H9 (cell line): Measurements from ENCODE around the gene MGAT5B. TPM values are rescaled to one million over a fixed set of nuclear protein-coding genes. Genes with fewer than 3 reads are reported as not detected.
"Not testable (repeated sequence)": the region's sequence is repeated elsewhere in the genome, so short reads cannot be mapped to it uniquely, and the experiment has no call there.

ENCODE experiments used
- DNase-seq: peaks from one replicate; pipeline ENCODE4 v3.0.0-alpha.2; 2017
- H2AFZ ChIP-seq: one replicate; pipeline ENCODE4 v1.6.1; 2013; ENCODE audit warnings: mild to moderate bottlenecking, low read length, control low read depth, moderate library complexity
- H2AK5ac ChIP-seq: 2 replicates; pipeline ENCODE4 v1.6.1; 2013; ENCODE audit warnings: low read length, control low read depth, mixed read lengths; ENCODE audit not compliant: insufficient read length
- H2BK120ac ChIP-seq: one replicate; pipeline ENCODE4 v1.6.1; 2013; ENCODE audit warnings: low read depth, mild to moderate bottlenecking, low read length, control low read depth, inconsistent platforms; ENCODE audit not compliant: poor library complexity, severe bottlenecking
- H2BK12ac ChIP-seq: 2 replicates; pipeline ENCODE4 v1.6.1; 2013; ENCODE audit warnings: low read length, control low read depth, mixed read lengths, low read depth; ENCODE audit not compliant: insufficient read length
- H2BK15ac ChIP-seq: 2 replicates; pipeline ENCODE4 v1.6.1; 2013; ENCODE audit warnings: low read depth, low read length, control low read depth
- H2BK20ac ChIP-seq: one replicate; pipeline ENCODE4 v1.6.1; 2013; ENCODE audit warnings: low read depth, mild to moderate bottlenecking, low read length, control low read depth, inconsistent platforms; ENCODE audit not compliant: poor library complexity, severe bottlenecking
- H2BK5ac ChIP-seq: 2 replicates; pipeline ENCODE4 v1.6.1; 2013; ENCODE audit warnings: low read length, control low read depth, mixed read lengths; ENCODE audit not compliant: insufficient read length
- H3K14ac ChIP-seq: 2 replicates; pipeline ENCODE4 v1.6.1; 2013; ENCODE audit warnings: low read length, control low read depth; ENCODE audit not compliant: insufficient read depth
- H3K18ac ChIP-seq: 2 replicates; pipeline ENCODE4 v1.6.1; 2013; ENCODE audit warnings: low read depth, mild to moderate bottlenecking, mixed read lengths, low read length, control low read depth; ENCODE audit not compliant: insufficient read length
- H3K23ac ChIP-seq: 2 replicates; pipeline ENCODE4 v1.6.1; 2013; ENCODE audit warnings: low read length, control low read depth, mixed read lengths, low read depth; ENCODE audit not compliant: insufficient read length
- H3K23me2 ChIP-seq: 2 replicates; pipeline ENCODE4 v1.6.1; 2013; ENCODE audit warnings: low read depth, mild to moderate bottlenecking, mixed read lengths, low read length, control low read depth; ENCODE audit not compliant: insufficient read length, poor library complexity, severe bottlenecking
- H3K27ac ChIP-seq: 2 replicates; pipeline ENCODE4 v1.5.1; 2013; ENCODE audit warnings: low read length, control low read depth, mixed read lengths, low read depth; ENCODE audit not compliant: insufficient read length
- H3K27me3 ChIP-seq: 2 replicates; pipeline ENCODE4 v1.6.1; 2013; ENCODE audit warnings: low read length, control low read depth, inconsistent platforms; ENCODE audit not compliant: insufficient read depth
- H3K4ac ChIP-seq: 2 replicates; pipeline ENCODE4 v1.6.1; 2013; ENCODE audit warnings: low read depth, mild to moderate bottlenecking, control low read depth, inconsistent platforms, low read length, moderate library complexity
- H3K4me1 ChIP-seq: 2 replicates; pipeline ENCODE4 v1.6.1; 2013; ENCODE audit warnings: low read length, control low read depth, inconsistent platforms; ENCODE audit not compliant: insufficient read depth
- H3K4me2 ChIP-seq: 2 replicates; pipeline ENCODE4 v1.6.1; 2013; ENCODE audit warnings: low read length, control low read depth, mixed read lengths; ENCODE audit not compliant: insufficient read length, insufficient read depth
- H3K56ac ChIP-seq: 2 replicates; pipeline ENCODE4 v1.6.1; 2013; ENCODE audit warnings: low read depth, mild to moderate bottlenecking, mixed read lengths, low read length, control low read depth; ENCODE audit not compliant: insufficient read length
- H3K79me1 ChIP-seq: 2 replicates; pipeline ENCODE4 v1.6.1; 2013; ENCODE audit warnings: low read depth, mild to moderate bottlenecking, moderate library complexity, low read length, control low read depth, inconsistent platforms; ENCODE audit not compliant: insufficient read depth, poor library complexity, severe bottlenecking
- H3K79me2 ChIP-seq: 2 replicates; pipeline ENCODE4 v1.6.1; 2013; ENCODE audit warnings: low read length, control low read depth, inconsistent platforms; ENCODE audit not compliant: insufficient read depth
- H3K9ac ChIP-seq: 2 replicates; pipeline ENCODE4 v1.6.1; 2013; ENCODE audit warnings: low read length, control low read depth, mixed read lengths; ENCODE audit not compliant: insufficient read length; ENCODE audit errors: extremely low read depth
- H3K9me3 ChIP-seq: one replicate; pipeline ENCODE4 v1.6.1; 2013; ENCODE audit warnings: low read depth, low read length, inconsistent platforms; ENCODE audit not compliant: control insufficient read depth
- H3T11ph ChIP-seq: one replicate; pipeline ENCODE4 v1.6.1; 2013; ENCODE audit warnings: mild to moderate bottlenecking, low read length, control low read depth, inconsistent platforms
- H4K20me1 ChIP-seq: one replicate; pipeline ENCODE4 v1.6.1; 2013; ENCODE audit not compliant: control insufficient read depth, insufficient read length, insufficient read depth
- H4K5ac ChIP-seq: 2 replicates; pipeline ENCODE4 v1.6.1; 2013; ENCODE audit warnings: low read depth, mild to moderate bottlenecking, mixed read lengths, low read length, control low read depth; ENCODE audit not compliant: insufficient read length
- H4K8ac ChIP-seq: replicated peaks from 2 replicates; pipeline ENCODE4 v1.6.1; 2013; ENCODE audit warnings: low read length, control low read depth, mixed read lengths, low read depth; ENCODE audit not compliant: insufficient read length
- H4K91ac ChIP-seq: 2 replicates; pipeline ENCODE4 v1.6.1; 2013; ENCODE audit warnings: low read depth, mild to moderate bottlenecking, moderate library complexity, mixed read lengths, low read length, control low read depth; ENCODE audit not compliant: insufficient read length
- H3K27ac Mint-ChIP-seq, 3 experiments: 2 replicates in 2 of 3; 3 replicates in 1 of 3; pipeline ENCODE4 v1.8.0; 2020 to 2021; ENCODE audit warnings: mixed read lengths in 3 of 3, mild to moderate bottlenecking in 1 of 3, moderate library complexity in 1 of 3
- H3K27me3 Mint-ChIP-seq: 2 replicates; pipeline ENCODE4 v1.8.0; 2021; ENCODE audit warnings: low read depth, mild to moderate bottlenecking, moderate library complexity, mixed read lengths
- H3K36me3 Mint-ChIP-seq, 3 experiments: 2 replicates in 2 of 3; 3 replicates in 1 of 3; pipeline ENCODE4 v1.8.0; 2020 to 2021; ENCODE audit warnings: low read depth in 3 of 3, mixed read lengths in 3 of 3; ENCODE audit not compliant: insufficient read depth in 1 of 3
- H3K4me1 Mint-ChIP-seq, 2 experiments: 2 replicates each; pipeline ENCODE4 v1.8.0; 2020; ENCODE audit warnings: mixed read lengths in 2 of 2
- H3K4me3 Mint-ChIP-seq, 2 experiments: 2 replicates in 1 of 2; 3 replicates in 1 of 2; pipeline ENCODE4 v1.8.0; 2020 to 2021; ENCODE audit warnings: mild to moderate bottlenecking in 2 of 2, mixed read lengths in 2 of 2, moderate library complexity in 1 of 2
- H3K9me3 Mint-ChIP-seq, 2 experiments: 2 replicates in 1 of 2; 3 replicates in 1 of 2; pipeline ENCODE4 v1.8.0; 2020; ENCODE audit warnings: mild to moderate bottlenecking in 2 of 2, mixed read lengths in 2 of 2, moderate library complexity in 1 of 2
- WGBS: extraction: QIAGEN DNeasy Blood & Tissue Kit; methylation state at CpG from one replicate; pipeline ENCODE4 v1.1.7; 2013; ENCODE audit warnings: missing lambda C conversion rate, low lambda C conversion rate, mixed read lengths; ENCODE audit not compliant: insufficient read length; ENCODE audit errors: extremely low coverage; 5-methylcytosine and 5-hydroxymethylcytosine counted together
- total RNA-seq: library from RNA; stranded (reverse); gene quantifications from 2 replicates; pipeline ENCODE4 v1.2.1, GENCODE V29; 2021
- TF ChIP-seq, protein P1 (sequence below): fragments of 200-600 bp; sonication (generic); conservative IDR thresholded peaks from 3 replicates; pipeline ENCODE4 v1.8.0; 2021; ENCODE audit warnings: antibody characterized with exemption, mild to moderate bottlenecking

Gene MGAT5B
- total RNA-seq, 1 experiment from 2014 or later, result 4.9 TPM

DNA sequence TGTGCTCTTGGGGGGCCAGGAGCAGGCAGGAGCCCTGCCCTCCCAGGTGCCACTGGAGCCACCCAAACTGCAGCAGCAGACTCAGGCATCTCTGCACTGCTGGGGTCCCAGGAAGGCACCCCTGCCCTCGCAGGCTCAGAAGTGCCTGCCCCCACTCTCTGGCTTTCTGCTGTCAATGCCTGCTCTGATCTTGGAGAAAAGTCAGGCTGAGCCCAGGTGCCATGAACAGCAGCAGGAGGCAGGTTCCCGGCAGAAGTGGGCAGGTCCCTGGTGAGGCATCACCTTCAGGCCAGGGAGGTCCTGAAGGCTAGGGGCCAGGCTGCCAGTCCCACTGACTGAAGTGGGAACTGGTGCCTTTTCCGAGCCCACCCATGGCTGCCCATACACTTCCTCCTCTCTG, 106.5 kb downstream of the MGAT5B start:
- Histone ChIP-seq H3K79me1 (no peaks in the 10 kb centered on the region), H3K9me3 (peaks cover 8% of the 10 kb centered on the region), H4K91ac (no peak overlapping the region), H3K79me2 (no peaks in the 10 kb centered on the region), H3K23me2 (no peaks in the 10 kb centered on the region), H2BK120ac (no peak overlapping the region), H3K23ac (no peak overlapping the region), H3K27ac (no peak overlapping the region), H3K4me1 (peaks cover 3% of the 10 kb centered on the region; the same call in 1 of the 2 replicates), H2BK12ac (no peak overlapping the region), H2BK5ac (no peak overlapping the region), H4K20me1 (no peaks in the 10 kb centered on the region), H2BK15ac (no peak overlapping the region), H2AK5ac (no peak overlapping the region), H3T11ph (no peak overlapping the region), H2BK20ac (no peak overlapping the region), H3K27me3 (no peaks in the 10 kb centered on the region), H3K4ac (no peak overlapping the region), H3K56ac (no peak overlapping the region), H3K14ac (no peak overlapping the region; the same call in 1 of the 2 replicates), H3K4me2 (no peak overlapping the region), H4K5ac (no peak overlapping the region), H2AFZ (no peak overlapping the region), H4K8ac (no peak overlapping the region), H3K18ac (no peak overlapping the region), H3K9ac (no peak overlapping the region)
- Mint-ChIP-seq H3K4me1 (peaks cover 30 to 32% of the 10 kb centered on the region in 2 experiments), H3K9me3 (peaks cover 20 to 25% of the 10 kb centered on the region in 2 experiments), H3K36me3 (peaks cover 7 to 10% (median 8%) of the 10 kb centered on the region in 3 experiments), H3K27me3 (peaks cover 25% of the 10 kb centered on the region), H3K4me3 (no peak overlapping the region), H3K27ac (no peak overlapping the region)
- WGBS, result no CpG with 5 or more reads among the region's 3 CpGs
- TF ChIP-seq, protein P1, sequence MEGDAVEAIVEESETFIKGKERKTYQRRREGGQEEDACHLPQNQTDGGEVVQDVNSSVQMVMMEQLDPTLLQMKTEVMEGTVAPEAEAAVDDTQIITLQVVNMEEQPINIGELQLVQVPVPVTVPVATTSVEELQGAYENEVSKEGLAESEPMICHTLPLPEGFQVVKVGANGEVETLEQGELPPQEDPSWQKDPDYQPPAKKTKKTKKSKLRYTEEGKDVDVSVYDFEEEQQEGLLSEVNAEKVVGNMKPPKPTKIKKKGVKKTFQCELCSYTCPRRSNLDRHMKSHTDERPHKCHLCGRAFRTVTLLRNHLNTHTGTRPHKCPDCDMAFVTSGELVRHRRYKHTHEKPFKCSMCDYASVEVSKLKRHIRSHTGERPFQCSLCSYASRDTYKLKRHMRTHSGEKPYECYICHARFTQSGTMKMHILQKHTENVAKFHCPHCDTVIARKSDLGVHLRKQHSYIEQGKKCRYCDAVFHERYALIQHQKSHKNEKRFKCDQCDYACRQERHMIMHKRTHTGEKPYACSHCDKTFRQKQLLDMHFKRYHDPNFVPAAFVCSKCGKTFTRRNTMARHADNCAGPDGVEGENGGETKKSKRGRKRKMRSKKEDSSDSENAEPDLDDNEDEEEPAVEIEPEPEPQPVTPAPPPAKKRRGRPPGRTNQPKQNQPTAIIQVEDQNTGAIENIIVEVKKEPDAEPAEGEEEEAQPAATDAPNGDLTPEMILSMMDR, result no peak
- DNase-seq, result no peak

DNA sequence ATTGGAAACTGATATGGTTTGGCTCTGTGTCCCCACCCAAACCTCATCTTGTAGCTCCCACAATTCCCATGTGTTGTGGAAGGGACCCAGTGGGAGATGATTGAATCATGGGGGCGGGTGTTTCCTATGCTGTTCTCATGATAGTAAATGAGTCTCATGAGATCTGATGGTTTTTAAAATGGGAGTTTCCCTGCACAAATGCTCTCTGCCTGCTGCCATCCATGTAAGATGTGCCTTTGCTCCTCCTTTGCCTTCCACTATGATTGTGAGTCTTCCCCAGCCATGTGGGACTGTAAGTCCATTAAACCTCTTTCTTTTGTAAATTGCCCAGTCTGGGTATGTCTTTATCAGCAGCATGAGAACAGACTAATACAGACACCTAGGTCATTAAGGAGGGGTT, 109.8 kb downstream of the MGAT5B start:
- not testable (repeated sequence) for H3K27ac ChIP-seq, H3K14ac ChIP-seq, DNase-seq, H3K56ac ChIP-seq, H3K9me3 ChIP-seq, H3K23ac ChIP-seq, H3K4me1 ChIP-seq, H2BK20ac ChIP-seq, H3K79me2 ChIP-seq, H2BK15ac ChIP-seq, H3K23me2 ChIP-seq, H3K18ac ChIP-seq, H4K91ac ChIP-seq, H3K79me1 ChIP-seq, H2BK5ac ChIP-seq, H3K4me3 Mint-ChIP-seq, H3K27ac Mint-ChIP-seq, H2BK12ac ChIP-seq, H4K20me1 ChIP-seq, H3K27me3 ChIP-seq, H4K5ac ChIP-seq, H4K8ac ChIP-seq, H3K9ac ChIP-seq, H3K36me3 Mint-ChIP-seq, H3K4me2 ChIP-seq, H3K4ac ChIP-seq, H2BK120ac ChIP-seq, H3T11ph ChIP-seq, H2AFZ ChIP-seq, H2AK5ac ChIP-seq
- Mint-ChIP-seq H3K27me3 (peaks cover 28% of the 10 kb centered on the region), H3K9me3 (peaks cover 20 to 25% of the 10 kb centered on the region in 2 experiments), H3K4me1 (peaks cover 13 to 27% of the 10 kb centered on the region in 2 experiments)
- no CpG with 5 or more reads among the region's 1 CpG for WGBS
